Gastroesophageal sphincter (tissue), 3 donors: ENCODE results near the gene PRPF6.

Experiments used
- CTCF ChIP-seq, 4 experiments: fragments of 200-600 bp in 2 of 4; fragments of 450-650 bp in 2 of 4; sonication (generic) in 1 of 4; IDR thresholded peaks; one replicate each; pipeline ENCODE4 v1.5.1; 2017 to 2019; ENCODE audit warnings: antibody characterized with exemption in 4 of 4, mild to moderate bottlenecking in 2 of 4, moderate library complexity in 2 of 4
- EP300 ChIP-seq: sonication (generic); formaldehyde crosslinking; IDR thresholded peaks from one replicate; pipeline ENCODE4 v1.6.1; 2017; ENCODE audit warnings: antibody characterized with exemption, mild to moderate bottlenecking
- POLR2A ChIP-seq, 2 donors: fragments of 450-650 bp; IDR thresholded peaks; one replicate each; pipeline ENCODE4 v1.6.1; 2017; ENCODE audit warnings: antibody characterized with exemption in 2 of 2, mild to moderate bottlenecking in 2 of 2, moderate library complexity in 1 of 2
- POLR2AphosphoS5 ChIP-seq: sonication (generic); formaldehyde crosslinking; IDR thresholded peaks from one replicate; pipeline ENCODE4 v1.6.1; 2017; ENCODE audit warnings: antibody characterized with exemption

GRCh38 chr20:63940472-63941266 lies 40.3 kb upstream of the PRPF6 start:
- no peak for TF ChIP-seq POLR2A (IDR thresholded peaks at IDR 0.05)
- no peak for TF ChIP-seq CTCF (IDR thresholded peaks at IDR 0.05)
- TF ChIP-seq POLR2AphosphoS5: no peak
- no peak for TF ChIP-seq EP300
